GM19043 (cell line): ENCODE results near the gene ELK4.

Source experiments
- ATAC-seq: cut with Tn5 transposase; IDR thresholded peaks from one replicate; pipeline ENCODE4 v1.9.1; 2021; ENCODE audit warnings: low read depth; ENCODE audit not compliant: unreplicated experiment

The ELK4 gene

GRCh38 chr1:205598841-205599668 is 32.8 kb downstream of the ELK4 start:
- no peak for ATAC-seq

DNA sequence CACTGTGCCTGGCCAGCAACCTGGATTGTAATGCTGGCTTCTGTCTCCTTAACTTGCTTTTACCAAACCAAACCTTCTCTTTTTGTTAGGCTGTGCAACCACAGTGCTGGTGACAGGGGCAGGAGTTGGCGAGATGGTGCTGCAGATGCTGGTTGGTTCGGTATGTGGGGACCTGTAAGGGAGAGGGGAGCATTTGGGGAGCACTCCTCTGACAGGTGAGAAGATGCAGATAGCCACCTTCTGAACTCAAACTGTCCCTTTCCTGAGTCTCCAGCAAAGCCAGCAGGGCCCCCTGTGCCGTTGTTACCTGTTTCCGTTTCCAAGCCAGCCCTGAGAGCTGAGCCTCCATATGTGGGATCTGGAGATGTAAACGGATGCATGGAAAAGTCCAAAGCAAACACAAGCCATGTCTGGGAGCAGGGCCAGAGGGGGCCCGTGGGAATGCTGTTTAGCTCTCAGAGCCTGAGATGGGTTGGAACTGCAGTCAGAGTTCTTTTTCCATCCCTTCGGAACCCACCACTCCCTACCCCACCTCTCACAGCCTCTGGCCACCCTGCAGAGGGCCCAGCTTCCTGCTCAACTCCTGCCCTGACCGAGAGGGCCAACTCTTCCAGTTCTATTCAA is 34.0 kb downstream of the ELK4 start:
- no peak for ATAC-seq

GRCh38 chr1:205596876-205597275 is 34.9 kb downstream of the ELK4 start:
- no peak for ATAC-seq

GRCh38 chr1:205595861-205596260 is 36.0 kb downstream of the ELK4 start:
- ATAC-seq: no peak

- no peak for ATAC-seq
Measured at GRCh38 chr1:205595435-205595834, 36.4 kb downstream of the ELK4 start.

DNA sequence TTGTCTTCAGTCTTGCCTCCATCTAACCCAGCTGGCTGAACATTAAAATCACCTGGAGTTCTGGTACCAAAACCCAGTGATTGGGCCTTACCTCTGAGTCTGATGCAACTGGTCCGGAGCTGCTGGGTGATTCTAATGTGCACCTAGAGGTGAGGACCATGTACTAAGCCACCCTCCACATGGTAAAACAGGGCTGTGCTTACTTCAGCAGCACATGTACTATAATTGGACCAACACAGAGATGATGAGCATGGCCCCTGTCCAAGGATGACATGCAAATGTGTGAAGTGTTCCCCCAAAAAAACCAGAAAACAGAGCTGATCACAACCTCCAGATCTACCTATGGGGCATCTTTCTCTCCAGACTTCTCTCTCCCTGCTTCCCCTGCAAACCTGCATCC is 37.0 kb downstream of the ELK4 start:
- ATAC-seq: no peak

DNA sequence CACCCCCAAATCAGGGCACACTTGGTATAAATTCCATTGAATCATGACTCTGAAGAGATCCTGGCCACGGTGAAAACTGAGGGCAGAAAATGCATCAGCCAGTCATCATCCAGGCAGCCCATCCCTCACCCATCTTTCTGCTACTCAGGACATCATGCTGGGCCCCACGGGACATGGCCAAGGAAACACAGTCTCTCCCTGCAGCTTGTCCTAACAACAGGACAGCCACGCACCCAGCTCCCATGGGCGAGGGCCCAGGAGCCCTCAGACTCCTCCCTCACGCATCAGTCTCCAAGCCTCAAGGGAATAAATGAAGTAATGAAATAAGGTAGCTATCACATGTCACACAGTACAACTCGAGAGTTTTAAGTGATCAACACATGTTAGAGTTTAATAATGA is 37.8 kb downstream of the ELK4 start:
- peak; percentile 10 for ATAC-seq

- peak; percentile 50 for ATAC-seq
Measured at GRCh38 chr1:205593532-205593931, 38.3 kb downstream of the ELK4 start.

DNA sequence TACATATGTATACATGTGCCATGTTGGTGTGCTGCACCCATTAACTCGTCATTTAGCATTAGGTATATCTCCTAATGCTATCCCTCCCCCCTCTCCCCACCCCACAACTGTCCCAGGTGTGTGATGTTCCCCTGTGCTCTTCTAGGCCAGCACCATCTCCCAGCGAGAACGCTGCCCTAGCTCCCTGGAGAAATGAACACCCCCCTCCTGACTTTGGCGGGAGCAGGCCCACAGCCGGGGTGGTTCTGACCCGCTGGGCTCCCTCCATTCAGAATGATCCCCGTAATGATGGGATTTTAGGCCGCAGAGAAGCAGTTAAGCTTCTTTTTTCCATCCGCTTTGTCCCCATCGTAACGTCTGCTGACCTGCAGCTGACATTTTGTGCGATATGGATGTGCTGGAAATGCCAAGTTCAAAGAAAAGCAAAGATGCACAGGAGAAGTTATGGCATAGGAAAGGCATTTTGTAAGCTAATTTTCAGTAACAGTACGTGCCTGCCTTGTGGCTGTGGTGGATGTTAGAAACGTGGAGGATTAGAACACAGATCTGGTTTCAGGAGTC is 39.3 kb downstream of the ELK4 start:
- ATAC-seq: no peak

GRCh38 chr1:205591522-205592351 is 40.1 kb downstream of the ELK4 start:
- ATAC-seq: peak; percentile 71

- no peak for ATAC-seq
Measured at GRCh38 chr1:205590777-205591513, 40.9 kb downstream of the ELK4 start.

DNA sequence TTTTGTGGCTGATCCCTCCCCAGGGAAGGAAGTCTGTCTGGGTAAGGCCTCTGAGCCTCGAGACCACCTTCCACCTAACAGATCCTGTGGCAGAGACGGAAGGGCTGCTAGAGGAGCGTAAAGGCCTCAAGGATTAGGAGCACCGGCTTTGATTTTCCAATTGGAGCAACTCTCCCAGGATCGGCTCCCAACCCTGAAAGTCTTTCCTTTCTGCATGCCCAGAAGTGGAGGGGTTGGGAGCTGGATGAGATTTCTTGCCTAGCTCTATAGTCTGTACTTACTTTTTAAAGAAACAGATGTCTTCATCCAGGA is 41.4 kb downstream of the ELK4 start:
- no peak for ATAC-seq

DNA sequence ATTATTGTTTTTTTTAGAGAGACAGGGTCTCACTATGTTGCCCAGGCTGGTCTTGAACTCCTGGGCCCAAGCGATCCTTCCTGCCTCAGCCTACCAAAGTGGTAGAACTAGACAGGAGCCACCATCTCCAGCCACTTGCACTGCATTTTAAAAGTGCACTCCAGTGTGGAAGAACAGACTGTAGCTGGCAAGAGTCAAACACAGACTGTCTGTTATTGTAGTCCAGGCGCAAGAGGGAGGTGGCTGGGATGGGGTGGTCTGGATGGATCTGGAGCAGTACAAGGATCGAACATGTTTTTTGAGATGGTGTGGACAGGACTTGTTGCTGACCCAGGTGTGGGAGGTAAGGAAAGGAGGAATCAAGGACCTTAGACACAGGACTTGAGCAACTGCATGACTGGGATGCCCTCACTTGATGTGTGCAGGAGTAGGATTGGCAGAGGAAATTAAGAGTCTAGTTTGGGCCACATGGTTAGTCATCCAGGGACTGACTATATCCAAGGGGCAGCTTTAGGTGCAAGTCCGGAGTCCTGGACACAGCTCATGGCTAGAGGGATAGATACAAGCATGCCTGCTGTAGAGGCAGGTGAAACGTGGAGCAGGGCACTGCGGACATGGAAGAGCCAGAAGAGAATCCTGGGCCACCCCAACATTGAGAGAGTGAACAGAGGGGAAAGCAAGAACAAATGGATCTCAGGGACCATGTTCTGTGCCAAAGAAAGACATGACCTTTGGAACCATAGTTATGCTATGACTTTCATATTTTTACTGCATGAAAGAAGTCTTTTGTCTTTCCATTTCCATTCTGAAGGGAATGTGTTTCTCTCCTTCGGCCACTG is 42.0 kb downstream of the ELK4 start:
- ATAC-seq: no peak

DNA sequence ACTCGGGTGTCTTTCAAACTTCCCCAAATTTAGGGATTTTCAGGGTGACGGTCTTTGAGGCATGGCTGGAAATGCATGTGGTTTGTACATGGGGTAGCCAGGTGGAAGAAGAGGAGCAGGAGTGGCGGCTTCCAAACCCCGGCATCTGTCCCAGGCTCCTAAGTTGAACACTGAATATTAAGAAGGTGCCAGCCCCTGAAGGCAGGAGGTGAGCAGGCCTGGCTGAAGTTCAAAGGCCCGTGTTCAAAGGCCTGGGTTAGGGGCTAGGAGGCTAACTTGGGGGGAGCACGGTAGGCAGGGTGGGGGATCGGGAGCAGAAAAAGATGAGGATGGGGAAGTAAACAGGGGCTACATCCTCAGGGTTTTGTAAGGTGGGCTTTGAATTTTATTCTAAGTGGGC is 42.8 kb downstream of the ELK4 start:
- ATAC-seq: no peak

- ATAC-seq: no peak
Measured at GRCh38 chr1:205588636-205589035, 43.2 kb downstream of the ELK4 start.

DNA sequence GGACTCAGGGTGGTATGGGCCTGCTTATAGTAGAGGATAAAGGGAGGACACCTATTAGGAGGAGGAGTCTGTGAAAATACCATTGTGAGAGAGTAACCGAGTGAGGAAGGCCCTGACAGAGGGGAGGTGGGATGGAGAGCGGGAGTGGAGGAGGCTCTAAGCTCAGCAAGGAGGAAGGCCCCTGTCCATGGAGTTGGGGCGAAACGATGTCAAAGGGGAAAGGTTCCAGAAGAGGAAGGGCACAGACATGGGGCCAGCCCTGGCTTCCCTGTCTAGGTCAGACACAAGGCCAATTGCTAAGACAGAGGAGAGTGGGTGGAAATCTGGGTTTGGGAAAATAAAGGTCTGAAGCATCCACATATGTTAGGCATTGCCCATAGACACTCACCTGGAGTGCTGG is 44.2 kb downstream of the ELK4 start:
- ATAC-seq: no peak

DNA sequence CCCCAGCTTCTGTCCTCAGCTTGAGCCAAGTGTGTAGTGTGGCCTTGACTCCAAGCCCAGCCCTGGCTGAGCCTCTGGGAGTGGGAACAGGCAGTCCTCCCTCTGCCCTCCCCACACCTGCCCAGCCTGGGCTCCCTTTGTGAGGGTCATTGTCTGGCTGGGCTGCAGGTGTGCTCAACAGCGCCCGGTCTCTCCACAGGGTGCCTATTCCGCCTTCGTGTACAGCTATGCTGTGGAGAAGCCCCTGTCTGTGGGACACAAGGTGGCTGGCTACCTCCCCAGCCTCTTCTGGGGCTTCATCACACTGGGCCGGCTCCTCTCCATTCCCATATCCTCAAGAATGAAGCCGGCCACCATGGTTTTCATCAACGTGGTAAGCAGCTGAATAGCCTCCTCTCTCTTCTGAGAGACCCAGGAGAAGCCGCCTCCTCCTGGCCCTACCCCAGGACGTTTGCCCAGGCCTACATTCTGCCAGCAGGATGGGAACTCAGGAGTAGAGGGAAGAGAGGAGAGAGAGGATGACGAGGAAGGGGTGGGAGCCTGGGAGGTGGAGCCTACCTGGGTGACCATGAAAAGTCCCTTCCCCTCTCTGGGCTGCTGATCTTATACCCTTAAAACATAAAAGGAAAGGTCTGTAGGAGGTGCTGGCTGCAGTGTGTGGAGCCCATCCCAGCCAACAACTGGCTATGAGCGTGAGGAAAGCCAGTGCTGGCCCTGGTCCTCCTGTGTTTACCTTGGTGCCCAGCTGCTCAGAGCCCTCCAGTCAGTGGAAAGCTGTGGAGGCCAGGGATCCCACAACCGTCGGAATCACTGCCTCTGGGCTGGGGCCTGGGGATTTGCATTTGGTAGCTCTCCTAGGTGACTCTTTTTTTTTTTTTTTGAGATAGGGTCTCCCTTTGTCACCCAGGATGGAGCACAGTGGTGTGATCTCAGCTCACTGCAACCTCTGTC is 45.7 kb downstream of the ELK4 start:
- ATAC-seq: no peak

- ATAC-seq: no peak
Measured at GRCh38 chr1:205585169-205585834, 46.5 kb downstream of the ELK4 start.
